GM12878 (cell line): ENCODE measurements around the gene OR9Q1. TPM values are rescaled to one million over a fixed set of nuclear protein-coding genes. Genes with fewer than 3 reads are reported as not detected.

Experiments used
- ATAC-seq: fragments of 200-7000 bp; cut with Tn5 transposase; 3 replicates; pipeline ENCODE4 v1.9.1; 2020; ENCODE audit warnings: mild to moderate bottlenecking, moderate library complexity
- BruUV-seq: library from RNA; stranded (reverse); fragments of 400-500 nt; replicated peaks from 2 replicates; lab custom pipeline; 2021; lab: Mats Ljungman, UMichigan
- CTCF ChIA-PET: fragments of 300-600 bp; sonication (Branson Sonifier 250); formaldehyde crosslinking; extraction: SDS; loops from one replicate; lab custom pipeline; 2021; ENCODE audit warnings: inconsistent platforms; lab: Yijun Ruan, JAX
- POLR2A ChIA-PET: fragments of 350-600 bp; formaldehyde crosslinking; extraction: SDS; loops from one replicate; lab custom pipeline; 2021; ENCODE audit warnings: inconsistent platforms; lab: Charles Lee
- RAD21 ChIA-PET: fragments of 300-600 bp; sonication (Branson Sonifier 250); formaldehyde crosslinking; loops from one replicate; lab custom pipeline; 2023; ENCODE audit warnings: antibody characterized with exemption; ENCODE audit not compliant: unreplicated experiment; lab: Charles Lee
- SMC1A ChIA-PET: fragments of 300-600 bp; sonication (Branson Sonifier 250); formaldehyde crosslinking; loops from one replicate; lab custom pipeline; 2023; ENCODE audit not compliant: unreplicated experiment, uncharacterized antibody; lab: Charles Lee
- DNase-seq: peaks from one replicate; pipeline ENCODE4 v3.0.0-alpha.2; 2011; ENCODE audit warnings: low read depth, low spot score
- FAIRE-seq: peaks from 3 replicates; lab custom pipeline; 2011; peaks lifted over from hg19 to GRCh38; lab: Jason Lieb, UNC
- H2AFZ ChIP-seq: 2 replicates; pipeline ENCODE4 v1.6.0; 2011; ENCODE audit warnings: low read depth, low read length, control low read depth; ENCODE audit not compliant: control insufficient read depth
- H3K27ac ChIP-seq: 2 replicates; pipeline ENCODE4 v1.5.1; 2011; ENCODE audit warnings: control low read depth; ENCODE audit not compliant: control insufficient read depth, insufficient read depth
- H3K27me3 ChIP-seq, 2 experiments: replicated peaks in 1 of 2; 2 replicates each; pipeline versions ENCODE4 v1.6.0 to v1.6.1; 2011; ENCODE audit warnings: low read length in 1 of 2; ENCODE audit not compliant: control insufficient read depth in 2 of 2, insufficient read depth in 2 of 2
- H3K36me3 ChIP-seq, 2 experiments: 2 replicates each; pipeline ENCODE4 v1.5.1; 2011; ENCODE audit warnings: low read length in 1 of 2; ENCODE audit not compliant: control insufficient read depth in 2 of 2, insufficient read depth in 2 of 2
- H3K4me1 ChIP-seq: 2 replicates; pipeline ENCODE4 v1.6.1; 2011; ENCODE audit warnings: mild to moderate bottlenecking, low read length, moderate library complexity, mixed read lengths; ENCODE audit not compliant: control insufficient read depth, insufficient read depth
- H3K4me2 ChIP-seq: 2 replicates; pipeline ENCODE4 v1.6.0; 2011; ENCODE audit warnings: control low read depth; ENCODE audit not compliant: control insufficient read depth, insufficient read depth
- H3K4me3 ChIP-seq: fragments of 200-600 bp; sonication (generic); 2 replicates; pipeline ENCODE4 v1.5.1; 2016
- H3K79me2 ChIP-seq: 2 replicates; pipeline ENCODE4 v1.6.0; 2011; ENCODE audit warnings: low read length; ENCODE audit not compliant: control insufficient read depth, insufficient read depth
- H3K9ac ChIP-seq: 2 replicates; pipeline ENCODE4 v1.8.0; 2011; ENCODE audit warnings: low read length, control low read depth, mixed read lengths; ENCODE audit not compliant: control insufficient read depth, insufficient read depth
- H3K9me3 ChIP-seq: replicated peaks from 3 replicates; pipeline ENCODE4 v1.5.1; 2011; ENCODE audit warnings: mild to moderate bottlenecking, low read length; ENCODE audit not compliant: control insufficient read depth, insufficient read depth
- H4K20me1 ChIP-seq: 2 replicates; pipeline ENCODE4 v1.6.0; 2011; ENCODE audit not compliant: control insufficient read depth, insufficient read depth
- ATF7 ChIP-seq: fragments of 450-650 bp; IDR thresholded peaks from 2 replicates; pipeline ENCODE4 v1.6.1; 2016; ENCODE audit warnings: low read depth, mild to moderate bottlenecking
- BCL3 ChIP-seq: IDR thresholded peaks from 2 replicates; pipeline ENCODE4 v1.6.1; 2011; ENCODE audit warnings: borderline replicate concordance, low read depth, mild to moderate bottlenecking, moderate library complexity, low read length; ENCODE audit not compliant: insufficient read depth, poor library complexity, severe bottlenecking
- GATAD2B ChIP-seq: fragments of 450-650 bp; conservative IDR thresholded peaks from 2 replicates; pipeline ENCODE4 v1.6.1; 2017; ENCODE audit warnings: low read depth, mild to moderate bottlenecking, moderate library complexity
- MTA2 ChIP-seq: fragments of 450-650 bp; IDR thresholded peaks from 2 replicates; pipeline ENCODE4 v1.6.1; 2016; ENCODE audit warnings: low read depth, mild to moderate bottlenecking, moderate library complexity
- PAX5 ChIP-seq: IDR thresholded peaks from 2 replicates; pipeline ENCODE4 v1.6.1; 2011; ENCODE audit warnings: low read depth, low read length, borderline replicate concordance
- POU2F2 ChIP-seq: IDR thresholded peaks from 3 replicates; pipeline ENCODE4 v1.6.1; 2011; ENCODE audit warnings: low read depth, mild to moderate bottlenecking, low read length, borderline replicate concordance
- WGBS: methylation state at CpG from one replicate; pipeline ENCODE4 v1.1.6; 2016; ENCODE audit warnings: low lambda C conversion rate; ENCODE audit not compliant: insufficient replicate concordance, insufficient coverage; ENCODE audit errors: missing lambda C conversion rate; 5-methylcytosine and 5-hydroxymethylcytosine counted together
- in situ Hi-C: fragments of 300-500 bp; cut with MboI; formaldehyde crosslinking; loops from 9 replicates; pipeline ENCODE4 v1.14.3; 2018; ENCODE audit warnings: mixed read lengths
- intact Hi-C: fragments of 100-400 bp; cut with micrococcal nuclease; formaldehyde crosslinking; loops from one replicate; pipeline ENCODE4 v1.14.2; 2022; ENCODE audit not compliant: unreplicated experiment
- polyA plus RNA-seq, 11 experiments: library from polyadenylated mRNA; depleted of rRNA in 4 of 11; unstranded in 6 of 11; stranded (reverse) in 5 of 11; fragments of >200 nt; fragmentation: Nextera tagmentation in 4 of 11; fragmentation: Illumina TruSeq in 1 of 11; extraction: Ambion mirVana in 4 of 11; extraction: Trizol in 1 of 11; gene quantifications; 1 replicate in 1 of 11; 2 replicates in 10 of 11; pipeline versions ENCODE4 v1.2.1 to v1.2.3, GENCODE V29; 2011 to 2016; ENCODE audit warnings: inconsistent platforms in 2 of 11, missing spikeins in 2 of 11, low read depth in 1 of 11
- total RNA-seq, 4 experiments: library from RNA; depleted of rRNA in 3 of 4; stranded (reverse); fragments of >200 nt in 3 of 4; fragmentation: Illumina TruSeq in 1 of 4; extraction: Trizol in 1 of 4; gene quantifications; 2 replicates each; pipeline versions ENCODE4 v1.2.1 to v1.2.3, GENCODE V29; 2013 to 2021
- TF ChIP-seq, protein P1 (sequence below), 3 experiments: IDR thresholded peaks in 2 of 3; conservative IDR thresholded peaks in 1 of 3; 2 replicates each; pipeline ENCODE4 v1.5.1; 2011; ENCODE audit warnings: low read depth in 3 of 3, low read length in 3 of 3, mild to moderate bottlenecking in 3 of 3, control low read depth in 2 of 3, moderate library complexity in 2 of 3, inconsistent platforms in 1 of 3, mixed read lengths in 1 of 3; ENCODE audit not compliant: control insufficient read depth in 2 of 3, insufficient read depth in 1 of 3; ENCODE audit errors: extremely low read depth in 1 of 3

The OR9Q1 gene
- total and polyA plus RNA-seq, 10 of the 15 experiments (the other 5 are each of a cell fraction or from before 2014, with no cell fraction given) = not detected

DNA sequence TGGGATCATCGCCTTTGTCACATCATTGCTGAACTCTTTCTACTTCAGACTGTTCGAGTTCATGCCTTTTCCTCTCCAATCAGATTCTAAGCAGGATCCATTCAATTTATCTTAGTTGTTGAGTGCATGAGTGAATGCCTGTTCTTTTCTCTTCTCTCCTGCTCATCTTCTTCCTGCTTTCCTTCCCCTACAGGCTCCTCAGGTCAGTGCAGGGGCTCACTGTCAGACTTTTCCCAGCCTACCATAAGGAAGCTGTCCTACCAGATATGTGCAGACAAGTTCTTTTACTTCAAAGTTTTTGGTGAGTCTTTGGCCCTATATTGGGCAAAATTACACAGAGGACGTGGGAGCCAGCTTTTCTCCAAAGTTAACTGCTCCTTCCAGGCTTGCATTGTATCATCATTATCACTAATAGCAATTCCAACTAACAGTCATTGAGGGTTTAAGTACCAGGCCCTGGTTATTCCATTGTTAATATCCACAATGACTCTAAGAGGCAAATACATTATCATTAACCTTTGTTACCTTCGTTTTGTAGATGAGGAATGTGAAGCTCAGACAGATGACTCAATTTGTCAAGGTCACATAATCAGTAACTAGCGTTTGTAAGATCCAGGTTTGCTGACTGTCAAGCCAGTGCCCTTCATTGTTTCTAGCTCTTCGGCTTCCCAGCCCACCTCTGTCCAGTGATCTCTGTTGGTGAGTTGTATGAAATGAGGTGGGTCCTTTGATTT is 37.4 kb downstream of the OR9Q1 start (continued):
- TF ChIP-seq MTA2 (no peak), PAX5 (no peak)

- H3K4me1 ChIP-seq = no peaks in the 10 kb centered on the region
Measured at GRCh38 chr11:58061813-58062212, 38.1 kb downstream of the OR9Q1 start.

More at GRCh38 chr11:58061813-58062212, 38.1 kb downstream of the OR9Q1 start:
- H2AFZ ChIP-seq = no peak overlapping the region
- FAIRE-seq (no peak), DNase-seq (no peak), ATAC-seq (no peak)
- H4K20me1 ChIP-seq = no peaks in the 10 kb centered on the region
- no peaks in the 10 kb centered on the region for H3K79me2 ChIP-seq
- H3K4me3 ChIP-seq = no peak overlapping the region
- H3K27me3 ChIP-seq = peaks cover 0 to 2% of the 10 kb centered on the region in 2 experiments; a peak in 2 of 4 replicates
- CTCF ChIA-PET = no interaction called here
- TF ChIP-seq BCL3 = peak; percentile 44
- TF ChIP-seq ATF7 = peak; percentile 52; the same call in 1 of the 2 replicates
- TF ChIP-seq, protein P1, sequence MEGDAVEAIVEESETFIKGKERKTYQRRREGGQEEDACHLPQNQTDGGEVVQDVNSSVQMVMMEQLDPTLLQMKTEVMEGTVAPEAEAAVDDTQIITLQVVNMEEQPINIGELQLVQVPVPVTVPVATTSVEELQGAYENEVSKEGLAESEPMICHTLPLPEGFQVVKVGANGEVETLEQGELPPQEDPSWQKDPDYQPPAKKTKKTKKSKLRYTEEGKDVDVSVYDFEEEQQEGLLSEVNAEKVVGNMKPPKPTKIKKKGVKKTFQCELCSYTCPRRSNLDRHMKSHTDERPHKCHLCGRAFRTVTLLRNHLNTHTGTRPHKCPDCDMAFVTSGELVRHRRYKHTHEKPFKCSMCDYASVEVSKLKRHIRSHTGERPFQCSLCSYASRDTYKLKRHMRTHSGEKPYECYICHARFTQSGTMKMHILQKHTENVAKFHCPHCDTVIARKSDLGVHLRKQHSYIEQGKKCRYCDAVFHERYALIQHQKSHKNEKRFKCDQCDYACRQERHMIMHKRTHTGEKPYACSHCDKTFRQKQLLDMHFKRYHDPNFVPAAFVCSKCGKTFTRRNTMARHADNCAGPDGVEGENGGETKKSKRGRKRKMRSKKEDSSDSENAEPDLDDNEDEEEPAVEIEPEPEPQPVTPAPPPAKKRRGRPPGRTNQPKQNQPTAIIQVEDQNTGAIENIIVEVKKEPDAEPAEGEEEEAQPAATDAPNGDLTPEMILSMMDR (IDR thresholded peaks at IDR 0.05 in 2 of 3, conservative IDR thresholded peaks at IDR 0.05 in 1 of 3; ENCODE audit: control insufficient read depth in 2 of 3, extremely low read depth in 1 of 3, insufficient read depth in 1 of 3, low read depth in 3 of 3, low read length in 3 of 3) = no peak
- no peak for TF ChIP-seq POU2F2
- no peak for TF ChIP-seq GATAD2B
- no TSS peak for BruUV-seq
- H3K4me2 ChIP-seq = no peak overlapping the region
- H3K9ac ChIP-seq = no peak overlapping the region
- in situ Hi-C loops = no loop called here
- H3K36me3 ChIP-seq = no peaks in the 10 kb centered on the region
- RAD21 ChIA-PET = no interaction called here
- no peak overlapping the region for H3K27ac ChIP-seq
- POLR2A ChIA-PET = no interaction called here
- SMC1A ChIA-PET = interaction anchor here (0.6 kb wide), 1 partner anchor 309 kb away, joined by 3 read pairs; no protein-coding TSS in a partner anchor
- intact Hi-C loops = no loop called here
- no peaks in the 10 kb centered on the region for H3K9me3 ChIP-seq
- 11% methylated on average over 6 of the region's 6 CpGs for WGBS
